GM23338 (cell line): ENCODE measurements around the gene FBLN1. TPM values are rescaled to one million over a fixed set of nuclear protein-coding genes. Genes with fewer than 3 reads are reported as not detected.

Experiments used
- ATAC-seq: fragments of 200-7000 bp; cut with Tn5 transposase; 3 replicates; pipeline ENCODE4 v1.9.1; 2020
- DNase-seq: peaks from one replicate; pipeline ENCODE4 v3.0.0-alpha.2; 2015; ENCODE audit warnings: low spot score
- H2AFZ ChIP-seq: fragments of 200-600 bp; sonication (generic); 2 replicates; pipeline ENCODE4 v1.8.0; 2016; ENCODE audit warnings: antibody characterized with exemption, mild to moderate bottlenecking, moderate library complexity
- H3F3A ChIP-seq: fragments of 200-600 bp; sonication (generic); replicated peaks from 2 replicates; pipeline ENCODE4 v1.8.0; 2017; ENCODE audit warnings: antibody characterized with exemption, mixed run types, low read depth
- H3K27ac ChIP-seq: fragments of 200-600 bp; sonication (generic); 2 replicates; pipeline ENCODE4 v1.6.1; 2016; ENCODE audit warnings: low read depth
- H3K27me3 ChIP-seq: fragments of 200-600 bp; sonication (generic); 2 replicates; pipeline ENCODE4 v1.8.0; 2016; ENCODE audit warnings: mild to moderate bottlenecking, mixed run types, moderate library complexity; ENCODE audit not compliant: insufficient read depth
- H3K36me3 ChIP-seq: fragments of 200-600 bp; sonication (generic); 2 replicates; pipeline ENCODE4 v1.8.0; 2016; ENCODE audit warnings: mild to moderate bottlenecking; ENCODE audit not compliant: insufficient read depth
- H3K4me1 ChIP-seq: fragments of 200-600 bp; sonication (generic); 2 replicates; pipeline ENCODE4 v1.8.0; 2016; ENCODE audit warnings: mild to moderate bottlenecking, moderate library complexity; ENCODE audit not compliant: insufficient read depth
- H3K4me2 ChIP-seq: fragments of 200-600 bp; sonication (generic); 2 replicates; pipeline ENCODE4 v1.7.1; 2017; ENCODE audit warnings: mixed run types
- H3K4me3 ChIP-seq: fragments of 200-600 bp; sonication (generic); 2 replicates; pipeline ENCODE4 v1.6.1; 2016; ENCODE audit warnings: mixed run types
- H3K79me2 ChIP-seq: fragments of 200-600 bp; sonication (generic); replicated peaks from 2 replicates; pipeline ENCODE4 v1.8.0; 2017; ENCODE audit warnings: mild to moderate bottlenecking; ENCODE audit not compliant: insufficient read depth
- H3K9me2 ChIP-seq: fragments of 200-600 bp; sonication (generic); 2 replicates; pipeline ENCODE4 v1.8.0; 2017; ENCODE audit not compliant: insufficient read depth
- H4K20me1 ChIP-seq: fragments of 200-600 bp; sonication (generic); replicated peaks from 2 replicates; pipeline ENCODE4 v1.8.0; 2017; ENCODE audit warnings: mild to moderate bottlenecking; ENCODE audit not compliant: insufficient read depth
- H3K27ac Mint-ChIP-seq: 2 replicates; pipeline ENCODE4 v1.8.0; 2020; ENCODE audit warnings: inconsistent platforms, mild to moderate bottlenecking, moderate library complexity, mixed read lengths
- H3K27me3 Mint-ChIP-seq: 3 replicates; pipeline ENCODE4 v1.8.0; 2022; ENCODE audit warnings: low read depth, mild to moderate bottlenecking, moderate library complexity, mixed read lengths, inconsistent platforms; ENCODE audit not compliant: insufficient read depth, poor library complexity
- H3K36me3 Mint-ChIP-seq: 3 replicates; pipeline ENCODE4 v1.8.0; 2021; ENCODE audit warnings: low read depth, mild to moderate bottlenecking, inconsistent platforms, moderate library complexity, mixed read lengths
- H3K4me1 Mint-ChIP-seq: 3 replicates; pipeline ENCODE4 v1.8.0; 2020; ENCODE audit warnings: mild to moderate bottlenecking, inconsistent platforms, mixed read lengths
- H3K4me3 Mint-ChIP-seq: 3 replicates; pipeline ENCODE4 v1.8.0; 2021; ENCODE audit warnings: moderate library complexity, mild to moderate bottlenecking, inconsistent platforms, mixed read lengths
- H3K9me3 Mint-ChIP-seq: 3 replicates; pipeline ENCODE4 v1.8.0; 2020; ENCODE audit warnings: moderate library complexity, mild to moderate bottlenecking, inconsistent platforms, mixed read lengths
- CREB1 ChIP-seq: fragments of 250-450 bp; sonication (Bioruptor Pico); IDR thresholded peaks from 2 replicates; pipeline ENCODE4 v1.5.0; 2020; ENCODE audit warnings: low read depth, mild to moderate bottlenecking, moderate library complexity
- EZH2 ChIP-seq: fragments of 200-600 bp; sonication (generic); IDR thresholded peaks from one replicate; pipeline ENCODE4 v1.8.0; 2017; ENCODE audit warnings: antibody characterized with exemption, mild to moderate bottlenecking, low read depth; ENCODE audit not compliant: unreplicated experiment
- JUNB ChIP-seq: IDR thresholded peaks from one replicate; pipeline ENCODE4 v1.6.1; 2016; ENCODE audit warnings: antibody characterized with exemption; ENCODE audit not compliant: unreplicated experiment
- NANOG ChIP-seq: IDR thresholded peaks from 2 replicates; pipeline ENCODE4 v1.6.1; 2016; ENCODE audit warnings: antibody characterized with exemption, borderline replicate concordance
- POLR2AphosphoS5 ChIP-seq: IDR thresholded peaks from 2 replicates; pipeline ENCODE4 v1.6.1; 2016; ENCODE audit warnings: antibody characterized with exemption, low read depth
- ZNF114 ChIP-seq: fragments of 250-450 bp; sonication (Bioruptor Pico); IDR thresholded peaks from 2 replicates; pipeline ENCODE4 v1.5.0; 2020; ENCODE audit warnings: mild to moderate bottlenecking, moderate library complexity
- ZNF331 ChIP-seq: fragments of 250-450 bp; sonication (Bioruptor Pico); IDR thresholded peaks from 2 replicates; pipeline ENCODE4 v1.5.0; 2020; ENCODE audit warnings: low read depth, mild to moderate bottlenecking, moderate library complexity
- polyA plus RNA-seq: library from polyadenylated mRNA; unstranded; fragments of >200 nt; fragmentation: Nextera tagmentation; extraction: Ambion mirVana; gene quantifications from 2 replicates; pipeline ENCODE4 v1.2.1, GENCODE V29; 2016
- total RNA-seq: library from RNA; depleted of rRNA; stranded (reverse); fragments of >200 nt; shearing (Covaris generic); gene quantifications from 2 replicates; pipeline ENCODE4 v1.2.3, GENCODE V29; 2014
- TF ChIP-seq, protein P1 (sequence below): IDR thresholded peaks from 2 replicates; pipeline ENCODE4 v1.6.1; 2016; ENCODE audit warnings: antibody characterized with exemption
- TF ChIP-seq, protein P2 (sequence below): fragments of 250-450 bp; sonication (Bioruptor Pico); IDR thresholded peaks from 2 replicates; pipeline ENCODE4 v1.5.0; 2020; ENCODE audit warnings: mild to moderate bottlenecking, moderate library complexity
- TF ChIP-seq, protein P3 (sequence below), 2 experiments: fragments of 200-600 bp in 1 of 2; sonication (generic) in 1 of 2; conservative IDR thresholded peaks; 2 replicates each; pipeline versions ENCODE4 v1.5.1 to v1.6.1; 2016 to 2017; ENCODE audit warnings: antibody characterized with exemption in 2 of 2, low read depth in 2 of 2, mild to moderate bottlenecking in 2 of 2, moderate library complexity in 1 of 2

The FBLN1 gene
- total and polyA plus RNA-seq, 2 experiments from 2014 or later: 90.1 to 137 TPM

DNA sequence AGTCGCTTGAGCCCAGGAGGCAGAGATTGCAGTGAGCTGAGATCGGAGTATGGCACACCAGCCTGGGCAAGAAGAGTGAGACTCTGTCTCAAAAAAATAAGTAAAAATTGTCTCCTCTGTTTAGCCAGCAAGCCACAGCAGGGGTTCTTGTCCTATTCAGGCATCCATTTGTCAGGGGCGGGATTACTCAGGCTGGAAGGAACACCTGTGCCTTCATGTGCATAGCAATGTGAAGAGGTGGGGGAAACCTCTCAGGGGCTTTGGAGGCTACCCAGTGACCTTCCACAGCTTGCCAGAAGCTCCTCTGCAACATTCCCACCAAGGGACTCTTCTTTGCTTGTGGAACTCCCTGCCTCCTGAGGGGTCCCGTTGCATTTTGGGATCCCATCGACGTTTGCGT lies 63.3 kb downstream of the FBLN1 start:
- Histone ChIP-seq H3K27ac (no peak overlapping the region), H4K20me1 (no peaks in the 10 kb centered on the region; the same call in 1 of the 2 replicates), H3K27me3 (no peaks in the 10 kb centered on the region), H3K79me2 (no peaks in the 10 kb centered on the region), H3K4me3 (no peak overlapping the region), H3K4me1 (no peaks in the 10 kb centered on the region), H3K36me3 (0 out of 2 replicates have a peak, but pooled peaks cover 7% of the 10 kb centered on the region), H3F3A (no peaks in the 10 kb centered on the region), H2AFZ (no peak overlapping the region), H3K4me2 (no peak overlapping the region), H3K9me2 (no peaks in the 10 kb centered on the region)
- peaks cover 58% of the 10 kb centered on the region for H3K36me3 Mint-ChIP-seq
- ATAC-seq (peak; percentile 82), DNase-seq (peak; percentile 64)
- no peak overlapping the region for H3K4me3 Mint-ChIP-seq
- H3K4me1 Mint-ChIP-seq: peaks cover 14% of the 10 kb centered on the region; the same call in 2 of the 3 replicates
- H3K9me3 Mint-ChIP-seq: peaks cover 43% of the 10 kb centered on the region
- H3K27me3 Mint-ChIP-seq: peaks cover 9% of the 10 kb centered on the region
- H3K27ac Mint-ChIP-seq: no peak overlapping the region
- TF ChIP-seq POLR2AphosphoS5 (no peak), ZNF114 (CRISPR knock-in tag) (no peak), CREB1 (CRISPR knock-in tag) (no peak), NANOG (no peak)
- TF ChIP-seq, protein P1, sequence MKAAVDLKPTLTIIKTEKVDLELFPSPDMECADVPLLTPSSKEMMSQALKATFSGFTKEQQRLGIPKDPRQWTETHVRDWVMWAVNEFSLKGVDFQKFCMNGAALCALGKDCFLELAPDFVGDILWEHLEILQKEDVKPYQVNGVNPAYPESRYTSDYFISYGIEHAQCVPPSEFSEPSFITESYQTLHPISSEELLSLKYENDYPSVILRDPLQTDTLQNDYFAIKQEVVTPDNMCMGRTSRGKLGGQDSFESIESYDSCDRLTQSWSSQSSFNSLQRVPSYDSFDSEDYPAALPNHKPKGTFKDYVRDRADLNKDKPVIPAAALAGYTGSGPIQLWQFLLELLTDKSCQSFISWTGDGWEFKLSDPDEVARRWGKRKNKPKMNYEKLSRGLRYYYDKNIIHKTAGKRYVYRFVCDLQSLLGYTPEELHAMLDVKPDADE: no peak

DNA sequence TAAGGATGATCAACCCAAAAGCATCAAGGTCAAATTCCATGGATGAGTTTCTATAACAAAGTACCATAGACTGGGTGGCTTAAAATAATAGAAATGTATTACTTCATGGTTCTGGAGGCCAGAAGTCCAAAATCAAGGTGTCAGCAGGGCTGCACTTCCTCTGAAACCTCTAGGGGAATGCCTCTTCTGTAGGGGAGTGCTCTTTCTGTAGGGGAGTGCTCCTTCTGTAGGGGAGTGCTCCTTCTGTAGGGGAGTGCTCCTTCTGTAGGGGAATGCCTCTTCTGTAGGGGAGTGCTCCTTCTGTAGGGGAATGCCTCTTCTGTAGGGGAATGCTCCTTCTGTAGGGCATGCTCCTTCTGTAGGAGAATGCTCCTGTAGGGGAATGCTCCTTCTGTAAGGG lies 65.5 kb downstream of the FBLN1 start:
- H2AFZ ChIP-seq: no peak overlapping the region
- no peaks in the 10 kb centered on the region for H3K27me3 ChIP-seq

More for the DNA sequence above, 65.5 kb downstream of the FBLN1 start:
- Histone ChIP-seq H3K4me2 (no peak overlapping the region), H3K79me2 (no peaks in the 10 kb centered on the region), H3K36me3 (0 out of 2 replicates have a peak, but pooled peaks cover 5% of the 10 kb centered on the region), H3F3A (no peaks in the 10 kb centered on the region), H3K27ac (no peak overlapping the region), H3K4me1 (no peaks in the 10 kb centered on the region), H3K9me2 (no peaks in the 10 kb centered on the region), H3K4me3 (no peak overlapping the region), H4K20me1 (no peaks in the 10 kb centered on the region)
- Mint-ChIP-seq H3K36me3 (peaks cover 44% of the 10 kb centered on the region), H3K27me3 (peaks cover 7% of the 10 kb centered on the region), H3K4me3 (no peak overlapping the region), H3K4me1 (peaks cover 14% of the 10 kb centered on the region; the same call in 2 of the 3 replicates), H3K9me3 (peaks cover 30% of the 10 kb centered on the region), H3K27ac (no peak overlapping the region)
- ATAC-seq (no peak), DNase-seq (no peak)
- TF ChIP-seq POLR2AphosphoS5 (no peak), ZNF331 (CRISPR knock-in tag) (no peak), CREB1 (CRISPR knock-in tag) (no peak), JUNB (no peak), ZNF114 (CRISPR knock-in tag) (no peak), EZH2 (no peak), NANOG (no peak)
- TF ChIP-seq, protein P2, sequence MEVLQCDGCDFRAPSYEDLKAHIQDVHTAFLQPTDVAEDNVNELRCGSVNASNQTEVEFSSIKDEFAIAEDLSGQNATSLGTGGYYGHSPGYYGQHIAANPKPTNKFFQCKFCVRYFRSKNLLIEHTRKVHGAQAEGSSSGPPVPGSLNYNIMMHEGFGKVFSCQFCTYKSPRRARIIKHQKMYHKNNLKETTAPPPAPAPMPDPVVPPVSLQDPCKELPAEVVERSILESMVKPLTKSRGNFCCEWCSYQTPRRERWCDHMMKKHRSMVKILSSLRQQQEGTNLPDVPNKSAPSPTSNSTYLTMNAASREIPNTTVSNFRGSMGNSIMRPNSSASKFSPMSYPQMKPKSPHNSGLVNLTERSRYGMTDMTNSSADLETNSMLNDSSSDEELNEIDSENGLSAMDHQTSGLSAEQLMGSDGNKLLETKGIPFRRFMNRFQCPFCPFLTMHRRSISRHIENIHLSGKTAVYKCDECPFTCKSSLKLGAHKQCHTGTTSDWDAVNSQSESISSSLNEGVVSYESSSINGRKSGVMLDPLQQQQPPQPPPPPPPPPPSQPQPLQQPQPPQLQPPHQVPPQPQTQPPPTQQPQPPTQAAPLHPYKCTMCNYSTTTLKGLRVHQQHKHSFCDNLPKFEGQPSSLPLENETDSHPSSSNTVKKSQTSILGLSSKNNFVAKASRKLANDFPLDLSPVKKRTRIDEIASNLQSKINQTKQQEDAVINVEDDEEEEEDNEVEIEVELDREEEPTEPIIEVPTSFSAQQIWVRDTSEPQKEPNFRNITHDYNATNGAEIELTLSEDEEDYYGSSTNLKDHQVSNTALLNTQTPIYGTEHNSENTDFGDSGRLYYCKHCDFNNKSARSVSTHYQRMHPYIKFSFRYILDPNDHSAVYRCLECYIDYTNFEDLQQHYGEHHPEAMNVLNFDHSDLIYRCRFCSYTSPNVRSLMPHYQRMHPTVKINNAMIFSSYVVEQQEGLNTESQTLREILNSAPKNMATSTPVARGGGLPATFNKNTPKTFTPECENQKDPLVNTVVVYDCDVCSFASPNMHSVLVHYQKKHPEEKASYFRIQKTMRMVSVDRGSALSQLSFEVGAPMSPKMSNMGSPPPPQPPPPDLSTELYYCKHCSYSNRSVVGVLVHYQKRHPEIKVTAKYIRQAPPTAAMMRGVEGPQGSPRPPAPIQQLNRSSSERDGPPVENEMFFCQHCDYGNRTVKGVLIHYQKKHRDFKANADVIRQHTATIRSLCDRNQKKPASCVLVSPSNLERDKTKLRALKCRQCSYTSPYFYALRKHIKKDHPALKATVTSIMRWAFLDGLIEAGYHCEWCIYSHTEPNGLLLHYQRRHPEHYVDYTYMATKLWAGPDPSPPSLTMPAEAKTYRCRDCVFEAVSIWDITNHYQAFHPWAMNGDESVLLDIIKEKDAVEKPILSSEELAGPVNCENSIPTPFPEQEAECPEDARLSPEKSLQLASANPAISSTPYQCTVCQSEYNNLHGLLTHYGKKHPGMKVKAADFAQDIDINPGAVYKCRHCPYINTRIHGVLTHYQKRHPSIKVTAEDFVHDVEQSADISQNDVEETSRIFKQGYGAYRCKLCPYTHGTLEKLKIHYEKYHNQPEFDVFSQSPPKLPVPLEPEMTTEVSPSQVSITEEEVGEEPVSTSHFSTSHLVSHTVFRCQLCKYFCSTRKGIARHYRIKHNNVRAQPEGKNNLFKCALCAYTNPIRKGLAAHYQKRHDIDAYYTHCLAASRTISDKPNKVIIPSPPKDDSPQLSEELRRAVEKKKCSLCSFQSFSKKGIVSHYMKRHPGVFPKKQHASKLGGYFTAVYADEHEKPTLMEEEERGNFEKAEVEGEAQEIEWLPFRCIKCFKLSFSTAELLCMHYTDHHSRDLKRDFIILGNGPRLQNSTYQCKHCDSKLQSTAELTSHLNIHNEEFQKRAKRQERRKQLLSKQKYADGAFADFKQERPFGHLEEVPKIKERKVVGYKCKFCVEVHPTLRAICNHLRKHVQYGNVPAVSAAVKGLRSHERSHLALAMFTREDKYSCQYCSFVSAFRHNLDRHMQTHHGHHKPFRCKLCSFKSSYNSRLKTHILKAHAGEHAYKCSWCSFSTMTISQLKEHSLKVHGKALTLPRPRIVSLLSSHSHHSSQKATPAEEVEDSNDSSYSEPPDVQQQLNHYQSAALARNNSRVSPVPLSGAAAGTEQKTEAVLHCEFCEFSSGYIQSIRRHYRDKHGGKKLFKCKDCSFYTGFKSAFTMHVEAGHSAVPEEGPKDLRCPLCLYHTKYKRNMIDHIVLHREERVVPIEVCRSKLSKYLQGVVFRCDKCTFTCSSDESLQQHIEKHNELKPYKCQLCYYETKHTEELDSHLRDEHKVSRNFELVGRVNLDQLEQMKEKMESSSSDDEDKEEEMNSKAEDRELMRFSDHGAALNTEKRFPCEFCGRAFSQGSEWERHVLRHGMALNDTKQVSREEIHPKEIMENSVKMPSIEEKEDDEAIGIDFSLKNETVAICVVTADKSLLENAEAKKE (CRISPR knock-in tag): no peak
- TF ChIP-seq, protein P1: no peak
- TF ChIP-seq, protein P3, sequence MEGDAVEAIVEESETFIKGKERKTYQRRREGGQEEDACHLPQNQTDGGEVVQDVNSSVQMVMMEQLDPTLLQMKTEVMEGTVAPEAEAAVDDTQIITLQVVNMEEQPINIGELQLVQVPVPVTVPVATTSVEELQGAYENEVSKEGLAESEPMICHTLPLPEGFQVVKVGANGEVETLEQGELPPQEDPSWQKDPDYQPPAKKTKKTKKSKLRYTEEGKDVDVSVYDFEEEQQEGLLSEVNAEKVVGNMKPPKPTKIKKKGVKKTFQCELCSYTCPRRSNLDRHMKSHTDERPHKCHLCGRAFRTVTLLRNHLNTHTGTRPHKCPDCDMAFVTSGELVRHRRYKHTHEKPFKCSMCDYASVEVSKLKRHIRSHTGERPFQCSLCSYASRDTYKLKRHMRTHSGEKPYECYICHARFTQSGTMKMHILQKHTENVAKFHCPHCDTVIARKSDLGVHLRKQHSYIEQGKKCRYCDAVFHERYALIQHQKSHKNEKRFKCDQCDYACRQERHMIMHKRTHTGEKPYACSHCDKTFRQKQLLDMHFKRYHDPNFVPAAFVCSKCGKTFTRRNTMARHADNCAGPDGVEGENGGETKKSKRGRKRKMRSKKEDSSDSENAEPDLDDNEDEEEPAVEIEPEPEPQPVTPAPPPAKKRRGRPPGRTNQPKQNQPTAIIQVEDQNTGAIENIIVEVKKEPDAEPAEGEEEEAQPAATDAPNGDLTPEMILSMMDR (conservative IDR thresholded peaks at IDR 0.05; ENCODE audit: low read depth in 2 of 2): no peak
